ENCODE measurements around the gene GPR82.

DNA sequence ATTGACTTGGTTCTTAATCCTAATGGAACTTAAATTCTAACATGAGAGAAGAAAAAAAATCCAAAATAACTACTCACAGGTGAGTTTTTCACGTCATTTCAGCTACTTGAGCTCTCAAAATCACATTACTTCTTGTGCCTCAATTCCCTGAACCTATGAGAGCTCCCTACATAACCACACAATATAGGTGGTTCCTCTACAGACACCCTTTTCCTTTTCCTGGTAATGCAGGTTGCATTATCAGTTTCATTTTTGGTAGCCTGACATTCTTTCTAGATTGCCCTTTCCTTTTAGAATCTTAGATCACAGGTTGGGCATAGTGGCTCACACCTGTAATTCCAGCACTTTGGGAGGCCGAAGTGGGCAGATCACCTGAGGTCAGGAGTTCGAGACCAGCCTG, 31.0 kb upstream of the GPR82 start:
- TF ChIP-seq CTCF (IDR thresholded peaks at IDR 0.05) (no peak), POLR2AphosphoS5 (IDR thresholded peaks at IDR 0.05) (no peak)
